Liver (tissue), 9 donors: Measurements from ENCODE around the gene SNAPIN. TPM values are rescaled to one million over a fixed set of nuclear protein-coding genes. Genes with fewer than 3 reads are reported as not detected.

Source experiments
- DNase-seq: peaks from one replicate; pipeline ENCODE4 v3.0.0-alpha.2; 2017; ENCODE audit warnings: low spot score
- H3K27ac ChIP-seq, 2 donors: one replicate each; pipeline ENCODE4 v1.7.0; 2013; ENCODE audit warnings: inconsistent platforms in 2 of 2, low read length in 2 of 2, control low read depth in 1 of 2, low read depth in 1 of 2, mild to moderate bottlenecking in 1 of 2
- H3K27me3 ChIP-seq, 4 donors: one replicate each; pipeline versions ENCODE4 v1.6.1 to v1.7.0; 2013; ENCODE audit warnings: low read length in 3 of 4, inconsistent platforms in 1 of 4, mild to moderate bottlenecking in 1 of 4, moderate library complexity in 1 of 4; ENCODE audit not compliant: control insufficient read depth in 4 of 4, insufficient read depth in 4 of 4
- H3K36me3 ChIP-seq, 4 donors: one replicate each; pipeline versions ENCODE4 v1.6.1 to v1.7.0; 2013; ENCODE audit warnings: low read length in 3 of 4, mild to moderate bottlenecking in 3 of 4, low read depth in 1 of 4, moderate library complexity in 1 of 4; ENCODE audit not compliant: control insufficient read depth in 4 of 4, insufficient read depth in 3 of 4
- H3K4me1 ChIP-seq, 4 donors: one replicate each; pipeline versions ENCODE4 v1.6.1 to v1.7.0; 2013; ENCODE audit warnings: low read length in 3 of 4, mild to moderate bottlenecking in 3 of 4, moderate library complexity in 1 of 4; ENCODE audit not compliant: control insufficient read depth in 4 of 4, insufficient read depth in 4 of 4
- H3K4me3 ChIP-seq, 3 donors: one replicate each; pipeline versions ENCODE4 v1.6.1 to v1.7.0; 2013; ENCODE audit warnings: low read length in 3 of 3, control low read depth in 1 of 3, low read depth in 1 of 3, mild to moderate bottlenecking in 1 of 3
- H3K9ac ChIP-seq, 2 donors: one replicate each; pipeline ENCODE4 v1.7.0; 2013; ENCODE audit warnings: low read length in 2 of 2, mild to moderate bottlenecking in 2 of 2, moderate library complexity in 2 of 2, control low read depth in 1 of 2, low read depth in 1 of 2
- H3K9me3 ChIP-seq, 4 donors: one replicate each; pipeline versions ENCODE4 v1.6.1 to v1.7.0; 2013; ENCODE audit warnings: low read length in 3 of 4; ENCODE audit not compliant: control insufficient read depth in 4 of 4
- ATF3 ChIP-seq: IDR thresholded peaks from 2 replicates; pipeline ENCODE4 v1.6.1; 2016; ENCODE audit warnings: antibody characterized with exemption
- CTCF ChIP-seq: fragments of 150-350 bp; IDR thresholded peaks from 2 replicates; pipeline ENCODE4 v1.5.1; 2017; ENCODE audit warnings: improper control_type of control experiment, low read depth, low read length; ENCODE audit not compliant: missing input control
- EGR1 ChIP-seq, 2 donors: IDR thresholded peaks; 2 replicates each; pipeline ENCODE4 v1.6.1; 2016 to 2018; ENCODE audit warnings: antibody characterized with exemption in 2 of 2, low read depth in 2 of 2
- FOXA1 ChIP-seq: IDR thresholded peaks from 2 replicates; pipeline ENCODE4 v1.6.1; 2016; ENCODE audit warnings: antibody characterized with exemption
- FOXA2 ChIP-seq: IDR thresholded peaks from 2 replicates; pipeline ENCODE4 v1.6.1; 2016; ENCODE audit warnings: antibody characterized with exemption
- GABPA ChIP-seq, 2 donors: IDR thresholded peaks in 1 of 2; conservative IDR thresholded peaks in 1 of 2; 2 replicates each; pipeline ENCODE4 v1.6.1; 2016; ENCODE audit warnings: antibody characterized with exemption in 2 of 2, mild to moderate bottlenecking in 1 of 2, moderate library complexity in 1 of 2
- HNF4A ChIP-seq, 2 donors: conservative IDR thresholded peaks; 2 replicates each; pipeline ENCODE4 v1.6.1; 2016; ENCODE audit warnings: antibody characterized with exemption in 2 of 2, mild to moderate bottlenecking in 2 of 2
- HNF4G ChIP-seq: IDR thresholded peaks from 2 replicates; pipeline ENCODE4 v1.6.1; 2016; ENCODE audit warnings: antibody characterized with exemption
- JUND ChIP-seq, 2 donors: IDR thresholded peaks; 2 replicates each; pipeline ENCODE4 v1.6.1; 2016; ENCODE audit warnings: antibody characterized with exemption in 2 of 2
- MAX ChIP-seq: IDR thresholded peaks from 2 replicates; pipeline ENCODE4 v1.6.1; 2016; ENCODE audit warnings: antibody characterized with exemption
- NR2F2 ChIP-seq: IDR thresholded peaks from 2 replicates; pipeline ENCODE4 v1.6.1; 2016; ENCODE audit warnings: antibody characterized with exemption
- RAD21 ChIP-seq, 2 donors: IDR thresholded peaks; 2 replicates each; pipeline ENCODE4 v1.6.1; 2016; ENCODE audit warnings: antibody characterized with exemption in 2 of 2, mild to moderate bottlenecking in 2 of 2
- REST ChIP-seq: IDR thresholded peaks from 2 replicates; pipeline ENCODE4 v1.6.1; 2016; ENCODE audit warnings: antibody characterized with exemption, mild to moderate bottlenecking
- RXRA ChIP-seq, 2 donors: IDR thresholded peaks; 2 replicates each; pipeline ENCODE4 v1.6.1; 2017 to 2018; ENCODE audit warnings: antibody characterized with exemption in 2 of 2, mild to moderate bottlenecking in 1 of 2
- SP1 ChIP-seq: IDR thresholded peaks from 2 replicates; pipeline ENCODE4 v1.6.1; 2018; ENCODE audit warnings: antibody characterized with exemption, mild to moderate bottlenecking
- TAF1 ChIP-seq: conservative IDR thresholded peaks from 2 replicates; pipeline ENCODE4 v1.6.1; 2016; ENCODE audit warnings: antibody characterized with exemption, mild to moderate bottlenecking
- YY1 ChIP-seq: IDR thresholded peaks from 2 replicates; pipeline ENCODE4 v1.6.1; 2016; ENCODE audit warnings: antibody characterized with exemption, mild to moderate bottlenecking
- ZBTB33 ChIP-seq: IDR thresholded peaks from 2 replicates; pipeline ENCODE4 v1.6.1; 2016; ENCODE audit warnings: antibody characterized with exemption
- WGBS: extraction: QIAGEN DNeasy Blood & Tissue Kit; methylation state at CpG from one replicate; pipeline ENCODE4 v1.1.7; 2013; 5-methylcytosine and 5-hydroxymethylcytosine counted together
- polyA plus RNA-seq, 2 donors: library from polyadenylated mRNA; stranded (reverse) in 1 of 2; unstranded in 1 of 2; fragments of 200-250 nt in 1 of 2; fragments of >200 nt in 1 of 2; fragmentation: Nextera tagmentation in 1 of 2; extraction: Ambion mirVana in 1 of 2; gene quantifications; one replicate each; pipeline versions ENCODE4 v1.2.1 to v1.2.3, GENCODE V29; 2013 to 2015
- total RNA-seq, 2 donors: library from RNA; depleted of rRNA; stranded (reverse); fragments of >200 nt; gene quantifications; one replicate each; pipeline ENCODE4 v1.2.3, GENCODE V29; 2014
- donor health status: healthy.
- donor health status: healthy.
- donor health status: healthy.
- donor health status: healthy.
- donor health status: healthy.

The SNAPIN gene
- total and polyA plus RNA-seq, 4 donors = 20.0 to 30.5 (median 24.2) TPM

GRCh38 chr1:153629971-153630370, 28.5 kb upstream of the SNAPIN start:
- Histone ChIP-seq H3K9me3 (no peaks in the 10 kb centered on the region), H3K4me3 (no peak overlapping the region), H3K36me3 (no peaks in the 10 kb centered on the region), H3K9ac (no peak overlapping the region), H3K4me1 (peaks cover 9 to 29% (median 23%) of the 10 kb centered on the region in 4 donors), H3K27ac (no peak overlapping the region), H3K27me3 (no peaks in the 10 kb centered on the region)
- WGBS = 100% methylated on average over 1 of the region's 1 CpG
- TF ChIP-seq ATF3 (no peak), HNF4G (no peak), GABPA (IDR thresholded peaks at IDR 0.05 in 1 of 2, conservative IDR thresholded peaks at IDR 0.05 in 1 of 2) (no peak), RAD21 (IDR thresholded peaks at IDR 0.05) (no peak), FOXA2 (no peak), REST (no peak), JUND (IDR thresholded peaks at IDR 0.05) (no peak), ZBTB33 (no peak), MAX (no peak), SP1 (no peak), FOXA1 (no peak), TAF1 (no peak), YY1 (no peak), NR2F2 (no peak), CTCF (no peak), HNF4A (conservative IDR thresholded peaks at IDR 0.05) (no peak), RXRA (IDR thresholded peaks at IDR 0.05) (no peak), EGR1 (IDR thresholded peaks at IDR 0.05; ENCODE audit: low read depth in 2 of 2) (no peak)
- DNase-seq = no peak
